GM19023 (cell line): ENCODE data around the gene LRRC10.
"Not testable (repeated sequence)": the region's sequence is repeated elsewhere in the genome, so short reads cannot be mapped to it uniquely, and the experiment has no call there.

Source experiments
- ATAC-seq: cut with Tn5 transposase; IDR thresholded peaks from one replicate; pipeline ENCODE4 v1.9.1; 2021; ENCODE audit warnings: mild to moderate bottlenecking, moderate library complexity; ENCODE audit not compliant: unreplicated experiment

The LRRC10 gene

GRCh38 chr12:69620077-69620476 lies 9.4 kb upstream of the LRRC10 start:
- ATAC-seq = no peak

GRCh38 chr12:69619050-69619449 lies 8.3 kb upstream of the LRRC10 start:
- no peak for ATAC-seq

- no peak for ATAC-seq
These were observed 5.3 kb upstream of the LRRC10 start for GRCh38 chr12:69616025-69616424.

- ATAC-seq = no peak
These were observed 2.6 kb upstream of the LRRC10 start for GRCh38 chr12:69613351-69613750.

GRCh38 chr12:69610126-69610525 lies 581 bp downstream of the LRRC10 start:
- no peak for ATAC-seq

- no peak for ATAC-seq
These were observed 2.6 kb downstream of the LRRC10 start for GRCh38 chr12:69608114-69608513.

GRCh38 chr12:69604275-69604674 lies 6.4 kb downstream of the LRRC10 start:
- not testable (repeated sequence) for ATAC-seq

- ATAC-seq = not testable (repeated sequence)
These were observed 7.2 kb downstream of the LRRC10 start for GRCh38 chr12:69603556-69603955.

GRCh38 chr12:69602954-69603353 lies 7.8 kb downstream of the LRRC10 start:
- no peak for ATAC-seq

GRCh38 chr12:69601962-69602685 lies 8.6 kb downstream of the LRRC10 start:
- no peak for ATAC-seq

GRCh38 chr12:69600804-69601203 lies 9.9 kb downstream of the LRRC10 start:
- ATAC-seq = no peak

GRCh38 chr12:69598174-69598753 lies 12.4 kb downstream of the LRRC10 start:
- no peak for ATAC-seq

- no peak for ATAC-seq
These were observed 15.0 kb downstream of the LRRC10 start for GRCh38 chr12:69595689-69596088.

GRCh38 chr12:69589082-69589481 lies 21.6 kb downstream of the LRRC10 start:
- no peak for ATAC-seq

- no peak for ATAC-seq
These were observed 22.2 kb downstream of the LRRC10 start for GRCh38 chr12:69588527-69588926.

- peak; percentile 98 for ATAC-seq
These were observed 25.3 kb downstream of the LRRC10 start, which contains the start of gene CCT2 for GRCh38 chr12:69585189-69586062. TSS of gene CCT2 (plus strand) at chr12:69585459. CDS start at chr12:69585522, 63 bp downstream.

- ATAC-seq = no peak
These were observed 27.5 kb downstream of the LRRC10 start for GRCh38 chr12:69583203-69583602.

- no peak for ATAC-seq
These were observed 30.6 kb downstream of the LRRC10 start for GRCh38 chr12:69580074-69580473.

GRCh38 chr12:69579029-69579428 lies 31.7 kb downstream of the LRRC10 start:
- no peak for ATAC-seq

GRCh38 chr12:69578283-69578682 lies 32.4 kb downstream of the LRRC10 start:
- ATAC-seq = no peak

GRCh38 chr12:69575346-69575745 lies 35.4 kb downstream of the LRRC10 start:
- no peak for ATAC-seq
